Measurements from ENCODE around the gene PPIF.

- no peak for TF ChIP-seq CTCF (conservative IDR thresholded peaks at IDR 0.05)
- no peak for TF ChIP-seq EZH2 (IDR thresholded peaks at IDR 0.05; ENCODE audit: low read depth)
Measured at GRCh38 chr10:79335094-79335469, 12.2 kb upstream of the PPIF start.
